ENCODE measurements around the gene AVPR1B.

AVPR1B gene

GRCh38 chr1:206109718-206110117, 7.5 kb downstream of the AVPR1B start:
- H3K27ac Mint-ChIP-seq (ENCODE audit: low read depth): no peak overlapping the region
- peaks cover 12% of the 10 kb centered on the region for H3K27me3 Mint-ChIP-seq
- H3K36me3 Mint-ChIP-seq (ENCODE audit: insufficient read depth): no peaks in the 10 kb centered on the region
- DNase-seq (ENCODE audit: low spot score in 2 of 2): no peak
- no peak overlapping the region for H3K4me3 Mint-ChIP-seq
- no peaks in the 10 kb centered on the region for H3K4me1 Mint-ChIP-seq
- H3K9me3 Mint-ChIP-seq: no peaks in the 10 kb centered on the region
- no peak for ATAC-seq (replicated peaks; ENCODE audit: extremely low read depth, poor library complexity, severe bottlenecking)

GRCh38 chr1:206108635-206109034, 8.6 kb downstream of the AVPR1B start:
- Mint-ChIP-seq H3K36me3 (ENCODE audit: insufficient read depth) (no peaks in the 10 kb centered on the region), H3K4me1 (no peaks in the 10 kb centered on the region), H3K9me3 (no peaks in the 10 kb centered on the region), H3K27me3 (peaks cover 12% of the 10 kb centered on the region), H3K27ac (ENCODE audit: low read depth) (no peak overlapping the region), H3K4me3 (no peak overlapping the region)
- no peak for DNase-seq (ENCODE audit: low spot score in 2 of 2)
- no peak for ATAC-seq (replicated peaks; ENCODE audit: extremely low read depth, poor library complexity, severe bottlenecking)

GRCh38 chr1:206107168-206107544, 10.0 kb downstream of the AVPR1B start:
- Mint-ChIP-seq H3K4me1 (no peaks in the 10 kb centered on the region), H3K27me3 (peaks cover 19% of the 10 kb centered on the region), H3K36me3 (ENCODE audit: insufficient read depth) (no peaks in the 10 kb centered on the region), H3K4me3 (no peak overlapping the region), H3K27ac (ENCODE audit: low read depth) (no peak overlapping the region), H3K9me3 (no peaks in the 10 kb centered on the region)
- DNase-seq (ENCODE audit: low spot score in 2 of 2) (no peak), ATAC-seq (replicated peaks; ENCODE audit: extremely low read depth, poor library complexity, severe bottlenecking) (no peak)

GRCh38 chr1:206106328-206107167, 10.6 kb downstream of the AVPR1B start:
- Mint-ChIP-seq H3K27ac (ENCODE audit: low read depth) (no peak overlapping the region), H3K36me3 (ENCODE audit: insufficient read depth) (no peaks in the 10 kb centered on the region), H3K4me3 (no peak overlapping the region), H3K9me3 (no peaks in the 10 kb centered on the region), H3K4me1 (no peaks in the 10 kb centered on the region), H3K27me3 (peaks cover 25% of the 10 kb centered on the region)
- no peak for ATAC-seq (replicated peaks; ENCODE audit: extremely low read depth, poor library complexity, severe bottlenecking)
- peak; percentile 60 to 67 for DNase-seq (ENCODE audit: low spot score in 2 of 2)

GRCh38 chr1:206105464-206105995, 11.7 kb downstream of the AVPR1B start:
- Mint-ChIP-seq H3K4me3 (no peak overlapping the region), H3K4me1 (no peaks in the 10 kb centered on the region), H3K27me3 (peaks cover 35% of the 10 kb centered on the region), H3K9me3 (no peaks in the 10 kb centered on the region), H3K36me3 (ENCODE audit: insufficient read depth) (no peaks in the 10 kb centered on the region), H3K27ac (ENCODE audit: low read depth) (no peak overlapping the region)
- DNase-seq (ENCODE audit: low spot score in 2 of 2) (no peak), ATAC-seq (replicated peaks; ENCODE audit: extremely low read depth, poor library complexity, severe bottlenecking) (no peak)

- DNase-seq (ENCODE audit: low spot score in 2 of 2) (no peak), ATAC-seq (replicated peaks; ENCODE audit: extremely low read depth, poor library complexity, severe bottlenecking) (no peak)
- H3K36me3 Mint-ChIP-seq (ENCODE audit: insufficient read depth): no peaks in the 10 kb centered on the region
- H3K9me3 Mint-ChIP-seq: no peaks in the 10 kb centered on the region
- H3K27ac Mint-ChIP-seq (ENCODE audit: low read depth): no peak overlapping the region
- no peaks in the 10 kb centered on the region for H3K4me1 Mint-ChIP-seq
- H3K4me3 Mint-ChIP-seq: no peak overlapping the region
- peaks cover 39% of the 10 kb centered on the region for H3K27me3 Mint-ChIP-seq
Observed at GRCh38 chr1:206103979-206104378, 13.2 kb downstream of the AVPR1B start.

- H3K4me3 Mint-ChIP-seq: no peak overlapping the region
Observed at GRCh38 chr1:206102292-206102936, 14.8 kb downstream of the AVPR1B start.

GRCh38 chr1:206101351-206102045, 15.7 kb downstream of the AVPR1B start:
- Mint-ChIP-seq H3K4me3 (no peak overlapping the region), H3K27ac (ENCODE audit: low read depth) (no peak overlapping the region), H3K9me3 (no peaks in the 10 kb centered on the region), H3K4me1 (no peaks in the 10 kb centered on the region), H3K36me3 (ENCODE audit: insufficient read depth) (no peaks in the 10 kb centered on the region), H3K27me3 (peaks cover 59% of the 10 kb centered on the region)
- DNase-seq (ENCODE audit: low spot score in 2 of 2) (no peak), ATAC-seq (replicated peaks; ENCODE audit: extremely low read depth, poor library complexity, severe bottlenecking) (no peak)

More at GRCh38 chr1:206102292-206102936, 14.8 kb downstream of the AVPR1B start:
- Mint-ChIP-seq H3K27me3 (peaks cover 54% of the 10 kb centered on the region), H3K27ac (ENCODE audit: low read depth) (no peak overlapping the region), H3K36me3 (ENCODE audit: insufficient read depth) (no peaks in the 10 kb centered on the region), H3K4me1 (no peaks in the 10 kb centered on the region), H3K9me3 (no peaks in the 10 kb centered on the region)
- ATAC-seq (replicated peaks; ENCODE audit: extremely low read depth, poor library complexity, severe bottlenecking) (no peak), DNase-seq (ENCODE audit: low spot score in 2 of 2) (no peak)

GRCh38 chr1:206100226-206100815, 16.9 kb downstream of the AVPR1B start:
- ATAC-seq (replicated peaks; ENCODE audit: extremely low read depth, poor library complexity, severe bottlenecking): no peak
- H3K4me1 Mint-ChIP-seq: no peaks in the 10 kb centered on the region
- H3K9me3 Mint-ChIP-seq: no peaks in the 10 kb centered on the region
- no peak overlapping the region for H3K4me3 Mint-ChIP-seq
- H3K27me3 Mint-ChIP-seq: peaks cover 62% of the 10 kb centered on the region
- H3K27ac Mint-ChIP-seq (ENCODE audit: low read depth): no peak overlapping the region
- H3K36me3 Mint-ChIP-seq (ENCODE audit: insufficient read depth): no peaks in the 10 kb centered on the region
- no peak for DNase-seq (ENCODE audit: low spot score in 2 of 2)

- H3K9me3 Mint-ChIP-seq: no peaks in the 10 kb centered on the region
- H3K27me3 Mint-ChIP-seq: peaks cover 78% of the 10 kb centered on the region
- H3K36me3 Mint-ChIP-seq (ENCODE audit: insufficient read depth): no peaks in the 10 kb centered on the region
- no peak overlapping the region for H3K4me3 Mint-ChIP-seq
- H3K4me1 Mint-ChIP-seq: no peaks in the 10 kb centered on the region
- no peak overlapping the region for H3K27ac Mint-ChIP-seq (ENCODE audit: low read depth)
- DNase-seq (ENCODE audit: low spot score in 2 of 2) (no peak), ATAC-seq (replicated peaks; ENCODE audit: extremely low read depth, poor library complexity, severe bottlenecking) (no peak)
Observed at GRCh38 chr1:206098242-206098919, 18.8 kb downstream of the AVPR1B start.

- H3K4me1 Mint-ChIP-seq: no peaks in the 10 kb centered on the region
Observed at GRCh38 chr1:206097381-206097780, 19.8 kb downstream of the AVPR1B start.

GRCh38 chr1:206094024-206094423, 23.2 kb downstream of the AVPR1B start:
- Mint-ChIP-seq H3K36me3 (ENCODE audit: insufficient read depth) (no peaks in the 10 kb centered on the region), H3K27me3 (peaks cover 49% of the 10 kb centered on the region), H3K9me3 (no peaks in the 10 kb centered on the region), H3K4me1 (no peaks in the 10 kb centered on the region), H3K27ac (ENCODE audit: low read depth) (no peak overlapping the region), H3K4me3 (no peak overlapping the region)
- ATAC-seq (replicated peaks; ENCODE audit: extremely low read depth, poor library complexity, severe bottlenecking) (no peak), DNase-seq (ENCODE audit: low spot score in 2 of 2) (no peak)

More at GRCh38 chr1:206097381-206097780, 19.8 kb downstream of the AVPR1B start:
- no peak for DNase-seq (ENCODE audit: low spot score in 2 of 2)
- H3K9me3 Mint-ChIP-seq: no peaks in the 10 kb centered on the region
- H3K27ac Mint-ChIP-seq (ENCODE audit: low read depth): no peak overlapping the region
- no peaks in the 10 kb centered on the region for H3K36me3 Mint-ChIP-seq (ENCODE audit: insufficient read depth)
- H3K27me3 Mint-ChIP-seq: peaks cover 74% of the 10 kb centered on the region
- no peak overlapping the region for H3K4me3 Mint-ChIP-seq
- ATAC-seq (replicated peaks; ENCODE audit: extremely low read depth, poor library complexity, severe bottlenecking): no peak

Data from central memory CD8-positive, alpha-beta T cell (primary cell).